NK-92 treated with Interleukin-12 subunit alpha and Interleukin-12 subunit beta, amount 100 ng/mL, for 24 hours (cell line): ENCODE measurements around the gene SENP5.
"Not testable (repeated sequence)": the region's sequence is repeated elsewhere in the genome, so short reads cannot be mapped to it uniquely, and the experiment has no call there.

Source experiments
- DNase-seq: peaks from one replicate; lab custom pipeline; 2025; lab: John Stamatoyannopoulos, UW

Gene SENP5

GRCh38 chr3:196941729-196942225 is 74.1 kb downstream of the SENP5 start:
- DNase-seq = no peak

- DNase-seq = peak; percentile 96
Observed at GRCh38 chr3:196942226-196942914, 74.7 kb downstream of the SENP5 start, which contains the start of gene NCBP2. Gene NCBP2 (minus strand): TSS chr3:196942528. CDS start chr3:196942503, 25 bp downstream.

- no peak for DNase-seq
Observed at GRCh38 chr3:196942915-196943277, 75.2 kb downstream of the SENP5 start.

DNA sequence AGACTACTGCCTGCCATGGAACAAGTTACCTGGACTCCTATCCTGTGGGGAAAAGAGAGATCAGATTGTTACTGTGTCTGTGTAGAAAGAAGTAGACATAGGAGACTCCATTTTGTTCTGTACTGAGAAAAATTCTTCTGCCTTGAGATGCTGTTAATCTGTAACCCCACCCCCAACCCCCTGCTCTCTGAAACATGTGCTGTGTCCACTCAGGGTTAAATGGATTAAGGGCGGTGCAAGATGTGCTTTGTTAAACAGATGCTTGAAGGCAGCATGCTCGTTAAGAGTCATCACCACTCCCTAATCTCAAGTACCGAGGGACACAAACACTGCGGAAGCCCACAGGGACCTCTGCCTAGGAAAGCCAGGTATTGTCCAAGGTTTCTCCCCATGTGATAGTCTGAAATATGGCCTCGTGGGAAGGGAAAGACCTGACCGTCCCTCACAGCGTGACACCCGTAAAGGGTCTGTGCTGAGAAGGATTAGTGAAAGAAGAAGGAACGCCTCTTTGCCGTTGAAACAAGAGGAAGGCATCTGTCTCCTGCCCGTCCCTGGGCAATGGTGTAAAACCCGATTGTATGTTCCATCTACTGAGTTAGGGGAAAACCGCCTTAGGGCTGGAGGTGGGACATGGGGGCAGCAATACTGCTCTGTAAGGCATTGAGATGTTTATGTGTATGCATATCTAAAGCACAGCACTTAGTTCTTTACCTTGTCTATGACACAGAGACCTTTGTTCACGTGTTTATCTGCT is 76.5 kb downstream of the SENP5 start:
- not testable (repeated sequence) for DNase-seq

- no peak for DNase-seq
Observed at GRCh38 chr3:196947136-196947859, 79.6 kb downstream of the SENP5 start.

DNA sequence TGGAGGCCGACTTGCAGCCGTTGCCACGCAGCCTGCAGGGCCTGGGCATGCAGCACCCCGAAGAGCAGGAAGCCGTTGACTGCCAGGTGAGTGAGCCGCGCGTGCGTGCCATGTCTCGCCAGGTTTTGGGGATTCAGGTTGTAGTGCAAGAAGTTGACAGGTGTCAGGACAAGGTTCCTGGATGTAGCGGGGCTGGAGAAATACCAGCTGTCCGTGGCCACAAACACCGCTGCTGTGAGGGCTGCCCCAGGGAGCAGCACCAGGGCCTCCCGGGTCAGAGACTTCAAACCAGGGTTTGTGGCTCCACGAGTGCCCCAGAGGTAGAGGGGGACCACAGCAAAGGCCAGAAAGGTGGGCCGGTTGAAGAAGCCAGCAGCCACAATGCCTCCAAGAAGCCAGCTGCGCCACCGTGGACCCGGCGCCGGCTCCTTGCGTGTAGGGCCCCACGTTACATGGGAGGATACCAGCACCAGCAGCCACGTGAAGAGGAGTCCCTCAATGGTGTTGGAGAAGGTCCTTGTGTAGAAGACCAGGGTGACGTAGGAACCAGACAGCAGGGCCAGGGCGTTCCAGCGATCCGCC is 80.2 kb downstream of the SENP5 start:
- DNase-seq = no peak

DNA sequence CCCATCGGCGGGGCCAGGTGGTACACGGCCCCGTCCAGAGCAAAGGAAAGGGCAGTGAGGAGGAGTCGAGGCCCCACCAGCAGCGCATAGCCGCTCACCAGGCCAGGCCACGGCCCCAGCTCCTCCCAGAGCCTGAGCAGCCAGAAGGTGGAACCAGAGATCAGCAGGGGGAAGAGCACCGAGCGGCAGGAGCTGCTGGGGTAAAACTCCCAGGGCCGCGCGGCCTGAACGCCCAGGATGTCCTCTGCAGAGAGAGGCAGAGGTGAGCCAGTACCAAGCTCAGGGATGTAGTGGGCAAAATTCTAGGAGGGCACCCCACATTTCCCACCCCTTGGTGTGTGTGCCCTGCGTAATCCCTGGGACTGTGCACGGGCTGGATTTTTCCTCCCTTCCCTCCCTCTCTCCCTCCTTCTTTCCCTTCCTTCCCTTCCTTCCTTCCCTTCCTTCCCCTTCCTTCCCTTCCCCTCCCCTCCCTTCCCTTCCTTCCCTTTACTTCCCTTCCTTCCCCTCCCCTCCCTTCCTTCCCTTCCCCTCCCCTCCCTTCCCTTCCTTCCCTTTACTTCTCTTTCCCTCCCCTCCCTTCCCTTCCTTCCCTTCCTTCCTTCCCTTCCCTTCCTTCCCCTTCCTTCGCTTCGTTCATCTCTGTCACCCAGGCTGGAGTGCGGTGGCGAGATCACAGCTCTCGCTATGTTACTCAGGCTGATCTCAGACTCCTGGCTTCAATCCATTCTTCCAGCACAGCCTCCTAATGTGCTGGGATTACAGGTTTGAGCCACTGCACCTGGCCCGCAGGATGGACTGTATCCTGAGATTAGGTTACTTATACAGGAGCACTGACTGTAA is 80.9 kb downstream of the SENP5 start:
- DNase-seq = no peak

GRCh38 chr3:196949285-196949619 is 81.5 kb downstream of the SENP5 start:
- no peak for DNase-seq

GRCh38 chr3:196949750-196950149 is 82.0 kb downstream of the SENP5 start:
- DNase-seq = no peak

DNA sequence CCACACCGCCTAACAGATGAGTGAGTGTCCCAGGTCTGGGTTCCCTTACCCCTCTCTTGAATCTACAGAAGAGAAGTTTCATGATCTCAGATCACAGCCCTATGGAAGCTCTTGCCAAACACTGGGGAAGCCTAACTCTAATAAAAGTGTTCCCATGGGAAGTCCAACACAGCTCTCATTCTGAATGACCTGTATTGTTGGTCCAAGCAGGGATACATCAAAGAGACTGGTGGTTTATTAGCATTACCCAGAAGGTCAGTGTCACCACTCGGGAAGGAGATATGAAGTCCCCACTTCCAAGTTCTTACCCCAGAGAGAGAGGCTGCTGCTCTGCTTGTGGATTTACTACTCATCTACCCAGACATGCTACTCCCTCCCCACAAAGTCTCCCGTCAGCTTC is 83.7 kb downstream of the SENP5 start:
- no peak for DNase-seq

DNA sequence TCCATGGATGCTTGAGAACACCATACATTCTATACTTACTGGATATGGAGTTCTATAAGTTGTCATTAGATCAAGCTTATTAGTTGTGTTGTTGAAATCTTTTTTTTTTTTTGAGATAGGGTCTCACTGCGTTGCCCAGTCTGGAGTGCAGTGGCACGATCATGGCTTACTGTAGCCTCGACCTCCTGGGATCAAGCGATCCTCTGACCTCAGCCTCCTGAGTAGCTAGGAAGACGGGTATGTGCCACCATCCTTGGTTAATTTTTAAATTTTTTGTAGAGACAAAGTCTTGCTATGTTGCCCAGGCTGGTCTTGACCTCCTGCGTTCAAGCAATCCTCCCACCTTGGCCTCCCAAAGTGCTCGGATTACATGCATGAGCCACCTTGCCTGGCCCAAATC is 87.1 kb downstream of the SENP5 start:
- DNase-seq = no peak

- no peak for DNase-seq
Observed at GRCh38 chr3:196962108-196962929, 94.6 kb downstream of the SENP5 start.

GRCh38 chr3:196962930-196963630 is 95.4 kb downstream of the SENP5 start:
- no peak for DNase-seq

- DNase-seq = no peak
Observed at GRCh38 chr3:196963631-196963953, 95.9 kb downstream of the SENP5 start.

GRCh38 chr3:196965112-196965803 is 97.5 kb downstream of the SENP5 start:
- no peak for DNase-seq

DNA sequence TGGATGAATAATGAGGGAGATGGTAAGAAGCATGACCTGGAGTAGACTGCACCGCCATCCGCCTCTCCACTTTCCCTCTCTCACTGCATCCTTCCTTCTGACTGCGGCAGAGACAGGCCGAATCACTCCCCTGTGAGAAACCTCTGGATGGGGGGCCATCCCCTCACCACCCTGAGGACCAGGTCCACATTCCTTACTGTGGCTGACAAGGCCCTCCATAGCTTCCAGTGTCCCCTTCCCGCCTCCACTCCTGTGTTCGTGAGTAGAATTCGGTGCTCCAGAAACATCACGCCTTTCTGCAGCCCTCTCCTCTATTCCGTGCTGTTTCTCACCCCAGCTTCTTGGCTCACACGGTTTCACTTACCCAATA is 98.1 kb downstream of the SENP5 start:
- no peak for DNase-seq

DNA sequence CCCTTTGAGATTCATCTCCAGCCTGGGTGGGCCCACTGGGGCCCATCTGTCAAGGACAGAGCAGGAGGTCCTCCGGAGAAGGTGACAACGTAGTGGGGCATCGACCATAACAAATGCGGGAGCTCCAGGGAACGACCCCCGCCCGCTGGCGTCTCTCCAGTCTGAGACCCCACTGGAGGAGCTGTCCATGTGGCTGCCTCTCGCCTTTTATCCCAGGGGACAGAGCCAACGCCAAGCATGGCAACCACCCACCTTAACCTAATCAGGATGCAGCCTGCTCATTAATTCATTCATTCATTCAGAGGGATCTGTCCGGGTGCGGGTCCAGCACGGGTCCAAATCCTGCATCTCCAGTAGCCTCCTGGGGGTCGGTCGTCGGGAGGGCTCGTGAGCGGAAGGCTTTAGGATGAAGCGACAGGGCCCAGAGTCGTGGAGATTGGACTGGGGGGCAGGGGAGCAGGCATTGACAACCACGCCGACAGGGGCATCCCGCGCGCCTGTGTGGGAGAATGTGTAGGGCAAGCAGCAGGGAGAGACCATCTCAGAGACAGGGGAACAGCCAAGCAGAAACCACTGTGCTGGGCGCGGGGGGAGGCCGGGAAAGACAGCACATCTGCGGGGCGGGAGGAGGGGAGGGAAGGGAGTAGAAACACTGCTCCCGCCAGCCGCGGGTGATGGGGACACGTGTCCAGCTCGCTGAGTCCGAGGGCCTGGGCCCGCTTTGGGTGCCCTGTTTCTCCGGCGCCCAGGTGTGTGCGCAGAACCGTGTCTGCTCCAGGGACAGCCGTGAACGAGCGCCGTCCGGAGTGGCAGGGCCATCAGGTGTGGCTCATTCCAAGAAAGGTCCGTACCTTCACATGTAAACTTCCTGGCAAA is 99.0 kb downstream of the SENP5 start:
- no peak for DNase-seq

DNA sequence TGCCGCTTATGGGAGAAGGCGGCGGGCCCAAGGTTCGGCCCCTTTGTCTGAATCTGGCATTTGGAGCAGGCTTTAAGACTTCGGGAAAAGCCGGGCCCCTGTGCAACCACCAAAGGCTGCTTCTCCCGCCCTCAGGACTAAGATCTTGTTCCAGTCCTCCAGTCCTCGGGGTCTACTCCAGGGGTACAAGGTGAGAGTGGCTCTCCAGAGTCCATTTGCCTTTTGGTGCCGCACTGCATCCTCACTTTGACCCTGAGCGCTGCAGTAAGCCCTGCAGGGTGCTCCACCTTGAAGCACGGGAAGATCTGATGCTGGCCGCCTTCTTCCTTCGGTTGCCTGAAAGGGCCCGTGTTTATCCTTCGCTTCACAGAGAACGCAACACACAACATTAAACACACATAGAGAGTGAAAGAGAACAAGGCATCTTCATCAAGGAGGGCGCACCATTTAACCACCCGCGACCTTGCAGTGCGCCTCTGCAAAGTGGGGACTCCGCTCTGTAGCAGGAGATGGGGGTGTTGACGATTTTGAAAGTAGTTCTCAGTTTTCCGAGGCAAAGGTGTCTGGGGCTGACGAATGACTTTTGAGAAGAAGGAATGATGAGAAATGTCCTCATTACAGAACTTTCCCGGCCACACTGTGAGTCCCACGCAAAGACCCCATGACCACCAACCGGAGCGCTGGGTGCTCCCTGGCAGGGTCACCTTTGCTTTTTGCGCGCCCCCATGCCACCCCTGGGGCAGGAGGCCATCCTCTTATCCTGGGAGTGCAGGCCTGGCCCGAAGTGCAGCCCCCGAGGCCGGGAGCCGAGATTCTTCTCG is 99.9 kb downstream of the SENP5 start:
- DNase-seq = no peak
